Transverse colon (tissue), 4 donors: ENCODE results near the gene C19orf85.

Experiments
- CTCF ChIP-seq, 5 experiments: fragments of 200-600 bp in 3 of 5; fragments of 450-650 bp in 2 of 5; sonication (generic) in 3 of 5; IDR thresholded peaks; 1 replicate in 2 of 5; 2 replicates in 3 of 5; pipeline ENCODE4 v1.5.1; 2016 to 2017; ENCODE audit warnings: antibody characterized with exemption in 5 of 5, inconsistent platforms in 3 of 5, mild to moderate bottlenecking in 2 of 5, moderate library complexity in 1 of 5
- POLR2A ChIP-seq: fragments of 450-650 bp; IDR thresholded peaks from one replicate; pipeline ENCODE4 v1.6.1; 2016; ENCODE audit warnings: antibody characterized with exemption, mild to moderate bottlenecking, moderate library complexity
- POLR2AphosphoS5 ChIP-seq, 3 donors: sonication (generic); formaldehyde crosslinking; IDR thresholded peaks; one replicate each; pipeline ENCODE4 v1.6.1; 2016; ENCODE audit warnings: antibody characterized with exemption in 3 of 3

- no peak for TF ChIP-seq CTCF (IDR thresholded peaks at IDR 0.05)
- TF ChIP-seq POLR2AphosphoS5 (IDR thresholded peaks at IDR 0.05): no peak
- TF ChIP-seq POLR2A: no peak
Observed at GRCh38 chr19:55489711-55490477, 25.3 kb upstream of the C19orf85 start.
